ENCODE data around the gene TMEM53.

DNA sequence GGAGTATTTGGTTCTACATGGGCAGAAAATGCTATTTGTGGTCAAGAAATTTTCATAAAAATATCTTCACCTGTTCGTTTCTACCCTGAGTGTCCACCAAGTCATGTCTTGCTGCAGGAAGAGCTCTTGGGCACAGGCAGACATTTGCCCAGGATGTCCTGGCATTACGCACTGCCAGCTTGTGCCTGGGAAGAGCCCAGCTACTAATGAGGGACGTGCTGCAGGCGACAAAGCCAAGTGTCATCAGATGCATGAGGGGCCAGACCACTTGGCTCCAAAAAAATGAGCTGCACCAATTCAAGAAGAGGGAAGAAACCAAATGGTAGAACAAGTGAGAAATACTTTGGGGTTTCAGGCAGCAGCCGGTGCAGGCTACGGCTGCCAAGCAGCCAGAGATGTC is 43.8 kb upstream of the TMEM53 start:
- TF ChIP-seq POLR2A (IDR thresholded peaks at IDR 0.05) = no peak
- TF ChIP-seq, protein P1, sequence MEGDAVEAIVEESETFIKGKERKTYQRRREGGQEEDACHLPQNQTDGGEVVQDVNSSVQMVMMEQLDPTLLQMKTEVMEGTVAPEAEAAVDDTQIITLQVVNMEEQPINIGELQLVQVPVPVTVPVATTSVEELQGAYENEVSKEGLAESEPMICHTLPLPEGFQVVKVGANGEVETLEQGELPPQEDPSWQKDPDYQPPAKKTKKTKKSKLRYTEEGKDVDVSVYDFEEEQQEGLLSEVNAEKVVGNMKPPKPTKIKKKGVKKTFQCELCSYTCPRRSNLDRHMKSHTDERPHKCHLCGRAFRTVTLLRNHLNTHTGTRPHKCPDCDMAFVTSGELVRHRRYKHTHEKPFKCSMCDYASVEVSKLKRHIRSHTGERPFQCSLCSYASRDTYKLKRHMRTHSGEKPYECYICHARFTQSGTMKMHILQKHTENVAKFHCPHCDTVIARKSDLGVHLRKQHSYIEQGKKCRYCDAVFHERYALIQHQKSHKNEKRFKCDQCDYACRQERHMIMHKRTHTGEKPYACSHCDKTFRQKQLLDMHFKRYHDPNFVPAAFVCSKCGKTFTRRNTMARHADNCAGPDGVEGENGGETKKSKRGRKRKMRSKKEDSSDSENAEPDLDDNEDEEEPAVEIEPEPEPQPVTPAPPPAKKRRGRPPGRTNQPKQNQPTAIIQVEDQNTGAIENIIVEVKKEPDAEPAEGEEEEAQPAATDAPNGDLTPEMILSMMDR (IDR thresholded peaks at IDR 0.05) = no peak

Data from heart left ventricle (tissue), 13 donors.